B cell (primary cell): Measurements from ENCODE around the gene ANKFN1.

ENCODE experiments used
- EZH2 ChIP-seq: IDR thresholded peaks from 2 replicates; pipeline ENCODE4 v1.6.1; 2012; ENCODE audit warnings: borderline replicate concordance, low read depth, mild to moderate bottlenecking, moderate library complexity, low read length; ENCODE audit not compliant: insufficient read depth, poor library complexity, severe bottlenecking
- TF ChIP-seq, protein P1 (sequence below): fragments of 200-600 bp; IDR thresholded peaks from one replicate; pipeline ENCODE4 v1.8.0; 2022; ENCODE audit warnings: antibody characterized with exemption, mild to moderate bottlenecking

DNA sequence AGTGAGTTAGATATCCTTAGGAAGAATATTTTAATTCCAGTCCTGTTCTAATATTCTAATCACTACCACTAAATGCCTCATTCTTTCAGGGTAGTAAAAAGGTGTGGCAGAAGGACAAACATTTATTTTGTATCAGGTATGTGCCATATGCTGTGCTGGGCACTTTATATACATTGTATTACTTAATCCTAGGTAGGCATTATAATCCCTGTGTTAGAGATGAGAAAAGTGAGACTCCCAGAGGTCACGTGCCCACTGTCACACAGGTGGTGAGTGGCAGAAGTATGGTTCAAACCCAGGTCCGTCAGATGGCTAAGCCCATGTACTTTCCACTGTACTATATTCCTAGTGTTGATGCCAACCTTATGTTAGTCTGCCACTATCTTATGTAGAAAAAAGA, 335.5 kb downstream of the ANKFN1 start:
- TF ChIP-seq, protein P1, sequence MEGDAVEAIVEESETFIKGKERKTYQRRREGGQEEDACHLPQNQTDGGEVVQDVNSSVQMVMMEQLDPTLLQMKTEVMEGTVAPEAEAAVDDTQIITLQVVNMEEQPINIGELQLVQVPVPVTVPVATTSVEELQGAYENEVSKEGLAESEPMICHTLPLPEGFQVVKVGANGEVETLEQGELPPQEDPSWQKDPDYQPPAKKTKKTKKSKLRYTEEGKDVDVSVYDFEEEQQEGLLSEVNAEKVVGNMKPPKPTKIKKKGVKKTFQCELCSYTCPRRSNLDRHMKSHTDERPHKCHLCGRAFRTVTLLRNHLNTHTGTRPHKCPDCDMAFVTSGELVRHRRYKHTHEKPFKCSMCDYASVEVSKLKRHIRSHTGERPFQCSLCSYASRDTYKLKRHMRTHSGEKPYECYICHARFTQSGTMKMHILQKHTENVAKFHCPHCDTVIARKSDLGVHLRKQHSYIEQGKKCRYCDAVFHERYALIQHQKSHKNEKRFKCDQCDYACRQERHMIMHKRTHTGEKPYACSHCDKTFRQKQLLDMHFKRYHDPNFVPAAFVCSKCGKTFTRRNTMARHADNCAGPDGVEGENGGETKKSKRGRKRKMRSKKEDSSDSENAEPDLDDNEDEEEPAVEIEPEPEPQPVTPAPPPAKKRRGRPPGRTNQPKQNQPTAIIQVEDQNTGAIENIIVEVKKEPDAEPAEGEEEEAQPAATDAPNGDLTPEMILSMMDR, result no peak
- no peak for TF ChIP-seq EZH2
